Eye (tissue), 1 donor: ENCODE data around the gene RABGGTB.
A peak's percentile ranks its signal among the peaks of the same experiment; 100 is the strongest.
"Not testable (repeated sequence)": the region's sequence is repeated elsewhere in the genome, so short reads cannot be mapped to it uniquely, and the experiment has no call there.

Source experiments
- DNase-seq: peaks from one replicate; pipeline ENCODE4 v3.0.0-alpha.2; 2015

Gene RABGGTB

DNA sequence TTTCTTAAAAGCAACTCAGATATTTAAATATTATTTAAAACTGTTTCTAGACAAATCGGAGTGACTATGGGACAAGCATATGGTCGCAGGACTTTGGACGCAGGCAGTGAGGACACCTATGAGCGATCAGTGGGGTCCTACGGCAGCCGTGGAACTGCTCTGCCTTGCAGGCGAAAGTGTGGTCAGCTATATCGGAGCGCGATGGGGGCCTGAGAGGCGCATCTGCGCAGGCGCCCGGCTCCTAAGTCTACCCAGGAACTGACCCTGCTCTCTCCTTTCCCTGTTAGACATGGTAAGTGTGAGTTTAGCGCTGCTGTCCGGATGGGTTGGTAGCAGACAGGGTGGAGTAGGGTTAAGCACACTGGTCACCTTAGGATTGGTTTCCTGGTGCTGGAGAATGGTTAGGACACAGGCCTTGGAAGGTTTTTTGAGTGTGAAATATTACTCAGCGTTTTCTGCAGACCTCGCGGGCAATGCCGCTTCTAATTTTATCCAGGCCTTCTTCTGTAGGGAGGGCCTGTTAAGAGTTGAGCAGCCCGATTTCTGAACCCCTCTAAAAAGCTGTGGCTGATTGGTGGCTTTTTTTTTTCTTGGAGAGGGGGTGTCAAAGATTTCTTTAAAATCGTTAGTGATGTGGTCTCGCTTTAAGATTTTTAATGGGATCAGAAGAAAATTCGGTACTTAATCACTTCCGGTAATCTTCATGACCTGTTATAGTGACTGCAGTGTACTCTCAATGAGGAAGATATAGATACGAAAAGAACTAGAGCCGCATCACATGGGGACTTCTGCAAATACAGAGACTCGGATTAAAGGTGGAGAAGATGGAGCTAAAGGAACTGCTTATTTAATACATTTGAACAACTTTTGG, at the start of gene RABGGTB:
TSS of gene RABGGTB (plus strand) at position 274 of the 871 bp plus-strand sequence. CDS start at position 290, 16 bp downstream.
- DNase-seq = peak; percentile 99

DNA sequence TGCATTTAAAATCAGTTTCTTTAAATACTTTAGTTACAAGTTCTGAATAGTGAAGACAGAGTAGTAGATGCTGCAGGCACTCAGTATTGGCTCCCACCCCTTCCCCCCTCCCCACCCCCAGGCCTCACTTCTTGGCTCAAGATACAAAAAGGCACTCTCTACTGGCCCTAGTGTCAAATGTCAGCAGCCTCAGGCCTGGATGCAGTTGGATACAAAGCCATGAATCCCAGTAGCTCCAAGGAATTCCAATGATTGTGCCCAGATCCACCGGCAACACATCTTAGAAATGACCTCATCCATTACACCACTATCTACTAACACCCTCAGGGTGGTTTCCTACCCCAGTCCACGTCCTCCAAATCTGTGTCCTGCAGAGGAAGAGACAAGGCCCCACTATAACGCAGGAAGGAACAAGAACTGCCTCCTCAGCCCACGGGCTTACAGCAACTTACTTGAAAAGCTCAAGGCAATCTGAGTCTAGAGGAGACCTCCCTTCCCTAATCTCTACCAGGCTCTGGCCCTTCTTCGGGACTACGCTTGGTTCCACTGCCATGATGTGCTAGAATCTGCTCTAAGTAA, 43.9 kb upstream of the RABGGTB start:
- DNase-seq = no peak

DNA sequence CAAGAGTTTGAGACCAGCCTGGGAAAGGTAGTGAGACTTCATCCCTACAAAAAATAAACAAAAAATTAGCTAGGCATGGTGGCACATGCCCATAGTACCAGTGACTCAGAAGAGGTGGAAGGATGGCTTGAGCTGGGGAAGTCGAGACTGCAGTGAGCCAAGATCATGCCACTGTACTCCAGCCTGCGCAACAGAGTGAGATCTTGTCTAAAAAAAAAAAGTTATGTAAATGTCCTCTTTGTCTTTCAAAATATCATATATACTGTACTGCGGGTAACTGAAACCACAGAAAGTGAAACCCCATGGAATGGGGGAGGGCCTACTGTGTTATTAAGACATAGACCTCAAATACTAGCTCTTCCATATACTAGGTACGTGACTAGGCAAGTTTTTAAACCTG, 40.8 kb upstream of the RABGGTB start:
- no peak for DNase-seq

DNA sequence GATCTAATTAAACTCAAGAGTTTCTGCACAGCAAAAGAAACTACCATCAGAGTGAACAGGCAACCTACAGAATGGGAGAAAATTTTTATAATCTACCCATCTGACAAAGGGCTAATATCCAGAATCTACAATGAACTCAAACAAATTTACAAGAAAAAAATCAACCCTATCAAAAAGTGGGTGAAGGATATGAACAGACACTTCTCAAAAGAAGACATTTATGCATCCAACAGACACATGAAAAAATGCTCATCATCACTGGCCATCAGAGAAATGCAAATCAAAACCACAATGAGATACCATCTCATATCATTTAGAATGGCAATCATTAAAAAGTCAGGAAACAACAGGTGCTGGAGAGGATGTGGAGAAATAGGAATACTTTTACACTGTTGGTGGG, 28.8 kb upstream of the RABGGTB start:
- DNase-seq = not testable (repeated sequence)

DNA sequence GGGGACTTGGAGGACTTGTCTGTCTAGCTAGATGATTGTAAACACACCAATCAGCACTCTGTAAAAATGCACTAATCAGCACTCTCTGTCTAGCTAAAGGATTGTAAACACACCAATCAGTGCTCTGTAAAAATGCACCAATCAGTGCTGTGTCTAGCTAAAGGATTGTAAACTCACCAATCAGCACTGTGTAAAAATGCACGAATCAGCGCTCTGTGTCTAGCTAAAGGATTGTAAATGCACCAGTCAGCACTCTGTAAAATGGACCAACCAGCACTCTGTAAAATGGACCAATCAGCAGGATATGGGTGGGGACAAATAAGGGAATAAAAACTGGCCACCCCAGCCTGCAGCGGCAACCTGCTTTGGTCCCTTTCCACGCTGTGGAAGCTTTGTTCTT, 27.5 kb upstream of the RABGGTB start:
- not testable (repeated sequence) for DNase-seq

DNA sequence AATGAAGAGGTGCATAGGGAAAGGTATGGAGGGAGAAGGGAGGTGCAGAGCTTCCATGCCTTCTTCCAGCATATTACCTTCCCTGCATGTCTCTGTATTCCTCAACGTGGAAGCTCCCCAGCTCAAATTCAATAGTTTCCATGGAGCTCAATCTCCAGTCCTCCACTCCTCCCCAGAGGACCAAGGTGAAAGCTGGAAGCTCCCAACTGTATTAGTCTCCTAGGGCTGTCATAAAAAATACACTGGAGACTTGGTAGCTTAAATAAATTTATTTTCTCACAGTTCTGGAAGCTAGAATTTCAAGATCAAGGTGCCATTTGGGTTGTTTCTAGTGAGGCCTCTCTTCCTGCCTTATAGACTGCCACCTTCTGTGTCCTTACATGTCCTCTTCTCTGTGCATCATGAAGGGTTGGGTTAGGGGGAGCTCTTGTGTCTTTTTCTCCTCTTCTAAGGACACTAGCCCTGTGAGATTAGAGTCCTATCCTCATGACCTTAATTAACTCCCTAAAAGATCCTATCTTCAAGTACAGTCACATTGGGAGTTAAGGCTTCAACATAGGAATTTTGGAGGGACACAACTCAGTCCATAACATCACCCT, 21.9 kb upstream of the RABGGTB start:
- no peak for DNase-seq

DNA sequence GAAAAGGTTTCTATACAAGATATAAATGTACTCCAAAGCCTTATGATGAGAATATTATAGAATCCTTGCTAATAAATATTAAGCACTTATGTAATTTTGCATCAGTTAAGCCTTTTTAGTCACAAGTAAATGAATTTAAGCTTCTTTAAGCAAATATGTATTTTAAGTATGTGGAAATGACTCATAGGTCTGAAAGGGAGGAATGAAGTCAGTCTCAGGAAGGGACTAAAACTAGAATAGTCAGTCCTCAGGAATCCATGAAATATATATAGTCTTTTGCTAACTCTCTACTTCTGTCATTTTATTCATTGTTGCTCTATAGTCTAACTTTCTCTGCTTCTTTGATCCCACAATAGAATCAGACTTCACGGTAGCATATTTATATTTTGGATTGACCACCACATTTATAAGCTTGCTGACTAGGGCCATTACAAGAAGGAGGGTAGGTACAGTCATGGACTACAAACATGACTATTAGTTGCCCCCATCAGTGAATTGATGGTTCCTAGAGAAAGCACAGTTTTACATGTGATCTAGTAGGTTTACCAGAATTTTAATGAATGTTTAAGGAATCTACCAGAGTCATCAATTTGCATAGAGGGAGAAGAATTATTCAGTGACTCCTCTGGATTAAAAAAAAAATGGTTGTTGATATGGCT, 20.2 kb upstream of the RABGGTB start:
- no peak for DNase-seq

DNA sequence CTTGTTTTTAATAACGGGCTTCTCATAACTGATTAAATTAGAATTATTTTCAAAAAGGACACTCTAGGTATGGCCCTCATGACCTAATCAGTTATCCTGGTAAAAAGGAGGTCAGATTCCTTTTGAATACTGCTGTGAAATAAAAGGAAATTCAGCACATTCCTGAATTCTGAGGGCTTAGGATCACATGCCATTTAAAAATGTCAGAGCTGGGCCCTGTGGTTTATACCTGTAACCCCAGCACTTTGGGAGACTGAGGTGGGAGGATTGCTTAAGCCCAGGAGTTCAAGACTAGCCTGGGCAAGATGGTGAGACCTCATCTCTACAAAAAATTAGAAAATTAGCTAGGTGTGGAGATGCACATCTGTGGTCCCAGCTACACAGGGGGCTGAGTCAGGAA, 18.0 kb upstream of the RABGGTB start:
- DNase-seq = no peak

DNA sequence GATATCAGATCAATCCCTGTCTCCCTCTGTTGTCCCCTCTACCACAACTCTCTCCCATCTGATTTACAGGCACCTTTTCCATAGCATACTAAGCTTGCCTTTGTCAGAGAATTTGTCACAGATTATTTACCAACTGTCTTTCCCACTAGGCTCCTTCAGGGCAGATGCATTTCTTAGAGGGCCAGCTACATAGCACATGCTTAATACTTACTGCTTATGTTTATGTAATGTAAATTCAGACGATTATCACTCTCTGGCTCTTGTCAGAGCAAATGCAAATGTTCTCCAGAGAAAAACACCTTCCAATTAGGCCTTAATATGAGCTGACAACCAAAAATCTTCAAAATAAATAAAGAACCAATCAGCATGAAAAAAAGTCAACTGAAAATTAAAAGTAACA, 15.3 kb upstream of the RABGGTB start:
- no peak for DNase-seq

DNA sequence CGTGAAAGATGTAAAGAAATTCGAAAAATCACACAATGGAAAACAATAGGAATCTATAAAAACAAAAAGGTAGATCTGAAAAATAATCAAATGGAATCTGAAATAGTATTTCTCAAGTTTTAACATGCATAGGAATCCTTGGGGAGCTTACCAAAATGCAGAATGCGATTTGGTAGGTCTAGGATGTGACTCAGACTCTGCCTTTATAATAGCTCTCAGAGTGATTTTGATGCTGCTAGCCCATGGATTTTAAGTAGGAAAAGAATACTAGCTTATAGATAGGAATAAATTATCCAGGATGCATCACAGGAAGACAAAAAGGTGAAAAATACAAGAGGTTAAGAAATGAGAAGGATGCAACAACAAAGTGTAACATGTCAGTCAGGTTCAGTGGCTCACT, 14.1 kb upstream of the RABGGTB start:
- no peak for DNase-seq

DNA sequence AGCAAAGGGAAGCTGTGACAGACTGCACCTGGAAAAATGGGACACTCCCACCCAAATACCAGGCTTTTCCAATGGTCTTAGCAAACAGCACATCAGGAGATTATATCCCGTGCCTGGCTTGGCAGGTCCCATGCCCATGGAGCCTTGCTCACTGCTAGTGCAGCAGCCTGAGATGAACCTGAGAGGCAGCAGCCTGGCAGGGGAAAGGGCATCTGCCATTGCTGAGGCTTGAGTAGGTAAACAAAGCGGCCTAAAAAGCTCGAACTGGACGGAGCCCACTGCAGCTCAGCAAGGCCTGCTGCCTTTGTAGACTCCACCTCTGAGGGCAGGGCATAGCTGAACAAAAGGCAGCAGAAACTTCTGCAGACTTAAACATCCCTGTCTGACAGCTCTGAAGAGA, 8.2 kb upstream of the RABGGTB start:
- DNase-seq = not testable (repeated sequence)

DNA sequence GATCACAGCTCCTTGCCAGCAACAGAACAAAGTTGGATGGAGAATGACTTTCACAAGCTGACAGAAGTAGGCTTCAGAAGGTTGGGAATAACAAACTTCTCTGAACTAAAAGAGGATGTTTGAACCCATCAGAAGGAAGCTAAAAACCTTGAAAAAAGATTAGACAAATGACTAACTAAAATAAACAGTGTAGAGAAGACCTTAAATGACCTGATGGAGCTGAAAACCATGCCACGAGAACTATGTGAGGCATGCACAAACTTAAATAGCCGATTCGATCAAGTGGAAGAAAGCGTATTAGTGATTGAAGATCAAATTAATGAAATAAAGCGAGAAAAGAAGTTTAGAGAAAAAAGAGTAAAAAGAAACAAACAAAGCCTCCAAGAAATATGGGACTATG, 7.4 kb upstream of the RABGGTB start:
- not testable (repeated sequence) for DNase-seq

DNA sequence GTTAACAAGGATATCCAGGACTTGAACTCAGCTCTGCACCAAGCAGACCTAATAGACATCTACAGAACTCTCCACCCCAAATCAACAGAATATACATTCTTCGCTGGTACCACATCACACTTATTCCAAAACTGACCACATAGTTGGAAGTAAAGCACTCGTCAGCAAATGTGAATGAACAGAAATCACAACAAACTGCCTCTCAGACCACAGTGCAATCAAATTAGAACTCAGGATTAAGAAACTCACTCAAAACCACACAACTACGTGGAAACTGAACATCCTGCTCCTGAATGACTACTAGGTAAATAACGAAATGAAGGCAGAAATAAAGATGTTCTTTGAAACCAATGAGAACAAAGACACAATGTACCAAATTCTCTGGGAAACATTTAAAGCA, 5.9 kb upstream of the RABGGTB start:
- not testable (repeated sequence) for DNase-seq

DNA sequence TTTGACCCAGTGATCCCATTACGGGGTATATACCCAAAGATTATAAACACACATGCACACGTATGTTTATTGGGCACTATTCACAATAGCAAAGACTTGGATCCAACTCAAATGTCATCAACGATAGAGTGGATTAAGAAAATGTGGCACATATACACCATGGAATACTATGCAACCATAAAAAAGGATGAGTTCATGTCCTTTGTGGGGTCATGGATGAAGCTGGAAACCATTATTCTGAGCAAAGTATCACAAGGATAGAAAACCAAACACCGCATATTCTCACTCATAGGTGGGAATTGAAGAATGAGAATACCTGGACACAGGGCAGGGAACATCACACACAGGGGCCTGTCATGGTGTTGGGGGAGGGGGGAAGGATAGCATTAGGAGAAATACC, 2.1 kb upstream of the RABGGTB start:
- not testable (repeated sequence) for DNase-seq

DNA sequence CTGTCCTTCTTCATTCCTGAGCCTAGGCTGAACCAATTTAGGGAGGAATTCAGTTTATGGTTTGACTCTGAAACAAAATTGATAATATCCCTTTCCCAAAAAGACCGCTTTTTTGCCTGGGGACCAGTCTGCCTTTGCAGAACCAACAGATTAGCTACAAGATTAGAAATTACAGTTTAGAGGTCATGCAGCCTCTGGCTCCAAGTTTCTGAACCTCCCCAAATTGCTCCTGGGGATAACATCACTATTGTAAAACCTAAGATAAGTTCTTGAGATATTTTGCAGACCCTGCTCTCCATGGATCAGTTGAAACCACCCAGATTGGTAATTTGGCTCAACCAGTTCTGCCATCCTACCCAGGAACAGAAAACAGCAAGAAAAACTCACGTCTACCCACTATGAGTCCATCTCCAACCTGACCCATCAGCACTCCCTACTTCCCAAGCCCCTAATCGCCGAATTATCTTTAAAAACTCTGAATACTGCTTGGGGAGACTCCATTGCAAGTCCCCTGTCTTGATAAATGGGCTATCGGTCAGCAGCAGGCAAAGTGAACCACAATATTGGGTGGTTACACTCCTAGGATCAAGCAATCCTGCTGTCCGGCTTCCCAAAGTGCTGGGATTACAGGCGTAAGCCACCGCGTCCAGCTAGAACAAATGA, 605 bp upstream of the RABGGTB start:
- no peak for DNase-seq

DNA sequence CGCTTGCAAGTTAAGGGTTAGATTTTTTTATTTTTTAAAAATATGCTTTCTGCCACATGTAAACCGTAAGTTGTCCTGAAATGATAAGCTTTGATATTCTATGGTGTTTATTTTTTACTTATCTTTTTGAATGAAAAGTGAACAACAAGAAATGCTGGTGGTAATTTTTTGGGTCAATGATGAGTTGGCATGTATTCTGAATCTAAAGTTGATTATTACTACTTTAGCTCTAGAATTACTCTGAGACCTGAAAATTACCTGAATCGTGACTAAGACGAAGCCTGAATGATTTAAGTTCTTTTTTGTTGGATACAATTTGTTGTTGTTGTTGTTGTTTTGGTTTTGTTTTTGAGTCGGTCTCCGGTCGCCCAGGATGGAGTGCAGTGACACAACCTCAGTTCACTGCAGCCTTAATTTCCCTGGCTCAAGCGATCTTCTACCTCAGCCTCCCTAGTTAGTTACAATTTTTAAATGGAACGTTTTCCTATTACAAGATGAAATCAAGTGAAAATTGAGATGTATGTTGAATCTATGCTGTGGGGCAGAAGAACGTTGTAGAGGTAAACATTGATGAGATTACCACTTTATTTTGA, 941 bp downstream of the RABGGTB start:
- no peak for DNase-seq

DNA sequence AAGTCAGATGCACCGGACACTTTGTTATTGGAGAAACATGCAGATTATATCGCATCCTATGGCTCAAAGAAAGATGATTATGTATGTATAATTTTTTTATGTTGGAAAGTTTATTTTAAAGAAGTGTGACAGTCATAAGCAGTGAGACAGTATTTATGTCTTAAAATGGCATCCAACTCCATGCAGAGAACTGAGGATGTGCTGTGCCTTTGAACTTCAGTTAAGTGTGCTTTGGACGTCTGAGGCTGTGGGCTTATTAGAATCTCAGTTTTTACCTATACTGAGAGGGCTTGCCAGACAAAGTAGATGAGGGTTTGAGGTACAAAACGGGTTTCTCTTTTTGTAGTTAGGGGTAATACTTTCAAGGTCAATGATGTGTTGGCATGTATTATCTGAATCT, 1.5 kb downstream of the RABGGTB start:
- no peak for DNase-seq

DNA sequence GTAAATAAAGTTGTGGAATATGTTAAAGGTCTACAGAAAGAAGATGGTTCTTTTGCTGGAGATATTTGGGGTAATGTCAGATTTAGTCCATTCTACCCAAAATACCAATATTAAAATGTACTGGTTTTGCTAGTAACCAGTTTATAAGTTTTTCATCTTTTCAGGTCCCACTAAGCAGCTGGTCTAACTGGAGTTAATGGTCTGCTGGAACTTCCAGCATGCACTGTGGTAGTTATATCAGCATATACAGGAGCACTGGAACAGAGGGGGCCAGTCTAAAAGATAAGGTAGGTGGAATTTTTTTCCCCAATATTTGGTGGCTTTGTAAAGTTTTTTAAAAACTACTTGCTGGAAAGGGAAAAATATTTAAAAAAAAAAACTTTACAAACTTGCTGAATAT, 3.9 kb downstream of the RABGGTB start:
- no peak for DNase-seq

DNA sequence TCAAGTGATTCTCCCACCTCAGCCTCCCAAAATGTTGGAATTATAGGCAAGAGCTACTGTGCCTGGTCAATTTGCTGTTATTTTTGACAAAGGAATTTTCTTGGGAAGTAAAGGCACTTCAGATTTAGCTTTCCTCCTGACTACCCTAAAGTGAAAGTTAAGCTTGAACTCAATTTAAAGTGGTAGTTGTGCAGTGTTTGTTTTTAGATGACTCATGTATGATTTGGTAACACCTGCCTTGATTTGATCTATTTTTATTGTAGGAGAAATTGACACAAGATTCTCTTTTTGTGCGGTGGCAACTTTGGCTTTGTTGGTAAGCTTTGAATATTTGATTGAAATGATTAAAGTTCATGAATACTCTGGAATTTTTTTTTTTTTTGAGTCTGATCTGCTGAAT, 5.0 kb downstream of the RABGGTB start:
- no peak for DNase-seq

DNA sequence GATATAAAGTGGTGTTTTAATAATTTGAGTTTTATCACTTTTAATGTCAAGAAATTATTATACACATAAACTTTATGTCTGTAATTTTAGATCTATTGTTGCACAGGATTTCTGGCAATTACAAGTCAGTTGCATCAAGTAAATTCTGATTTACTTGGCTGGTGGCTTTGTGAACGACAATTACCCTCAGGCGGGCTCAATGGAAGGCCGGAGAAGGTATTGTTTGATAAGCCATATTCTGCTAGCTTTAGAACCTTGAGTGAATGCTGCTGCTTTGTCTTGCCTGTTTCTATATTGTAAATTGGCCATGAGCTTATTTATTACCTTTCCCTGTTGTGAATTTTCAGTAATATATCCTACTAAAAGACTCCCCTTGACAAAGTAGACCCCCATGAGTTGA, 6.0 kb downstream of the RABGGTB start:
- no peak for DNase-seq

DNA sequence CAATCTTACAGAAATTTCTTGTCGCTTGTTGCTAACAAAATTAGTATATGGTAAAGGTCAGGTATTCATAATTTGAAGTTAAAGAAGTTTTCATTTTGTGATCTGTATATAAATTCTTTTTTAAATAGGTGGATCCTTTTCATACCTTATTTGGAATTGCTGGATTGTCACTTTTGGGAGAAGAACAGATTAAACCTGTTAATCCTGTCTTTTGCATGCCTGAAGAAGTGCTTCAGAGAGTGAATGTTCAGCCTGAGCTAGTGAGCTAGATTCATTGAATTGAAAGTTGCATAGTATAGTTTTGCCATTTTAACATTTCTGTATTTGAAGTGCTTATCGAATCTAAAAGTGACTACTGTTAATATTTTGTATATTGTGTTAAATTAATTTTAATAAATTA, 8.3 kb downstream of the RABGGTB start:
- no peak for DNase-seq

DNA sequence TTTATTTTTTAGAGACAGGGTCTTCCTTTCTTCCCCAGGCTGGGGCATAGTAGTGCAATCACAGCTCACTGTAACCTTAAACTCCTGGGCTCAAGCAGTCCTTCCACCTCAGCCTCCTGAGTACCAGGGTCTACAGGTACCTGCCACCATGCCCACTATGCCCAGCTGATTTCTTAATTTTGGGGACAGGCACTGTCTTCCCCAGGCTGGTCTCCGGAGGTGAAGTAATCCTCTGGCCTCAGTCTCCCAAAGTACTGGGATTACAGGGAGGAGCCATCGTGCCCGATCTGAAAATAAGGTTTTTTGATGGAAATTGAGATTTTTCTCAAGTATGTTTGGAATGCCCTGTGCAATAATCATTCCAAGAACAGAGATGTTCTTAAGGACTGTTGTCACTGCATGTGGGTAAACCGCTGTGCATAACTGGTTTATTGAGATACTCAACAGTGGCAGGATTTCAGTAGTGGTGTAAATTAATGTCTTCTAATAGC, 9.7 kb downstream of the RABGGTB start:
- DNase-seq = no peak
